ENCODE measurements around the gene DENND4C.

GRCh38 chr9:19271081-19271480 is 40.6 kb downstream of the DENND4C start:
- TF ChIP-seq, protein P1, sequence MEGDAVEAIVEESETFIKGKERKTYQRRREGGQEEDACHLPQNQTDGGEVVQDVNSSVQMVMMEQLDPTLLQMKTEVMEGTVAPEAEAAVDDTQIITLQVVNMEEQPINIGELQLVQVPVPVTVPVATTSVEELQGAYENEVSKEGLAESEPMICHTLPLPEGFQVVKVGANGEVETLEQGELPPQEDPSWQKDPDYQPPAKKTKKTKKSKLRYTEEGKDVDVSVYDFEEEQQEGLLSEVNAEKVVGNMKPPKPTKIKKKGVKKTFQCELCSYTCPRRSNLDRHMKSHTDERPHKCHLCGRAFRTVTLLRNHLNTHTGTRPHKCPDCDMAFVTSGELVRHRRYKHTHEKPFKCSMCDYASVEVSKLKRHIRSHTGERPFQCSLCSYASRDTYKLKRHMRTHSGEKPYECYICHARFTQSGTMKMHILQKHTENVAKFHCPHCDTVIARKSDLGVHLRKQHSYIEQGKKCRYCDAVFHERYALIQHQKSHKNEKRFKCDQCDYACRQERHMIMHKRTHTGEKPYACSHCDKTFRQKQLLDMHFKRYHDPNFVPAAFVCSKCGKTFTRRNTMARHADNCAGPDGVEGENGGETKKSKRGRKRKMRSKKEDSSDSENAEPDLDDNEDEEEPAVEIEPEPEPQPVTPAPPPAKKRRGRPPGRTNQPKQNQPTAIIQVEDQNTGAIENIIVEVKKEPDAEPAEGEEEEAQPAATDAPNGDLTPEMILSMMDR (IDR thresholded peaks at IDR 0.05): no peak
- no peak for TF ChIP-seq POLR2A (IDR thresholded peaks at IDR 0.05)

Data from body of pancreas (tissue), 4 donors.